IMR-90 (cell line): ENCODE measurements around the gene TSPEAR.

Source experiments
- ELK1 ChIP-seq: fragments of 150-350 bp; IDR thresholded peaks from 2 replicates; pipeline ENCODE4 v1.6.1; 2016; ENCODE audit warnings: low read depth, mild to moderate bottlenecking, low read length, moderate library complexity, borderline replicate concordance
- FOS ChIP-seq: fragments of 150-350 bp; IDR thresholded peaks from 2 replicates; pipeline ENCODE4 v1.6.1; 2016; ENCODE audit warnings: low read depth, low read length
- MAFK ChIP-seq: IDR thresholded peaks from 2 replicates; pipeline ENCODE4 v1.6.1; 2012; ENCODE audit warnings: low read depth, low read length, improper control_type of control experiment
- MAZ ChIP-seq: IDR thresholded peaks from 2 replicates; pipeline ENCODE4 v1.6.1; 2012; ENCODE audit warnings: low read depth, mild to moderate bottlenecking, low read length, improper control_type of control experiment, moderate library complexity, borderline replicate concordance
- MXI1 ChIP-seq: IDR thresholded peaks from 2 replicates; pipeline ENCODE4 v1.6.1; 2012; ENCODE audit warnings: low read depth, mild to moderate bottlenecking, low read length, moderate library complexity, borderline replicate concordance
- POLR2A ChIP-seq: IDR thresholded peaks from 2 replicates; pipeline ENCODE4 v1.6.1; 2012; ENCODE audit warnings: mild to moderate bottlenecking, low read depth, low read length
- RCOR1 ChIP-seq: IDR thresholded peaks from 2 replicates; pipeline ENCODE4 v1.6.1; 2012; ENCODE audit warnings: mild to moderate bottlenecking, low read length, improper control_type of control experiment; ENCODE audit not compliant: insufficient replicate concordance
- RFX5 ChIP-seq: IDR thresholded peaks from 2 replicates; pipeline ENCODE4 v1.8.0; 2012; ENCODE audit warnings: low read depth, mild to moderate bottlenecking, low read length, moderate library complexity
- SMC3 ChIP-seq: fragments of 150-350 bp; IDR thresholded peaks from 2 replicates; pipeline ENCODE4 v1.6.1; 2016; ENCODE audit warnings: low read depth, mild to moderate bottlenecking, antibody characterized with exemption, low read length, moderate library complexity
- USF2 ChIP-seq: fragments of 150-350 bp; IDR thresholded peaks from 2 replicates; pipeline ENCODE4 v1.6.1; 2017; ENCODE audit warnings: mild to moderate bottlenecking, antibody characterized with exemption, low read length, low read depth
- TF ChIP-seq, protein P1 (sequence below): conservative IDR thresholded peaks from 2 replicates; pipeline ENCODE4 v1.5.1; 2012; ENCODE audit warnings: mild to moderate bottlenecking, low read depth, low read length, improper control_type of control experiment

DNA sequence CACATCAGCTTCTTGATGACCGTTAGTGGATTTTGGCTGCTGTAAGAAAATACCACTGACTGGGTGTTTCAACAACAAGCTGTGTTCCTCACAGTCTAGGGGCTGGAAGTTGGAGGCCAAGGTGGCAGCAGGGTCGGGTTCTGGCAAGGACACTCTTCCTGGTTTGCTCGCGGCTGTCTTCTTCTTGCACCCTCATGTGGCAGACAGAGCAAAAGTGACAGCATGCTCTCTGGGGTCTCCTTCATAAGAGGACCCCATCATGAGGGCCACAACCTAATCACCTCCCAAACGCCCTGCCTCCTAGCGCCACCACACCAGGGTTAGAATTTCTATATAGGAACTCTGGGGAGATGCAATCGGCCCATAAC is 18.6 kb upstream of the TSPEAR start:
- TF ChIP-seq, protein P1, sequence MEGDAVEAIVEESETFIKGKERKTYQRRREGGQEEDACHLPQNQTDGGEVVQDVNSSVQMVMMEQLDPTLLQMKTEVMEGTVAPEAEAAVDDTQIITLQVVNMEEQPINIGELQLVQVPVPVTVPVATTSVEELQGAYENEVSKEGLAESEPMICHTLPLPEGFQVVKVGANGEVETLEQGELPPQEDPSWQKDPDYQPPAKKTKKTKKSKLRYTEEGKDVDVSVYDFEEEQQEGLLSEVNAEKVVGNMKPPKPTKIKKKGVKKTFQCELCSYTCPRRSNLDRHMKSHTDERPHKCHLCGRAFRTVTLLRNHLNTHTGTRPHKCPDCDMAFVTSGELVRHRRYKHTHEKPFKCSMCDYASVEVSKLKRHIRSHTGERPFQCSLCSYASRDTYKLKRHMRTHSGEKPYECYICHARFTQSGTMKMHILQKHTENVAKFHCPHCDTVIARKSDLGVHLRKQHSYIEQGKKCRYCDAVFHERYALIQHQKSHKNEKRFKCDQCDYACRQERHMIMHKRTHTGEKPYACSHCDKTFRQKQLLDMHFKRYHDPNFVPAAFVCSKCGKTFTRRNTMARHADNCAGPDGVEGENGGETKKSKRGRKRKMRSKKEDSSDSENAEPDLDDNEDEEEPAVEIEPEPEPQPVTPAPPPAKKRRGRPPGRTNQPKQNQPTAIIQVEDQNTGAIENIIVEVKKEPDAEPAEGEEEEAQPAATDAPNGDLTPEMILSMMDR: no peak
- TF ChIP-seq RFX5 (no peak), FOS (no peak), POLR2A (no peak), RCOR1 (no peak), MXI1 (no peak), MAZ (no peak), ELK1 (no peak), USF2 (no peak), MAFK (no peak), SMC3 (no peak)
